PC-9 (cell line): Measurements from ENCODE around the gene MCOLN1. TPM values are rescaled to one million over a fixed set of nuclear protein-coding genes. Genes with fewer than 3 reads are reported as not detected.

Experiments used
- BruUV-seq: library from RNA; stranded (reverse); fragments of 400-500 nt; replicated peaks from 2 replicates; lab custom pipeline; 2021; lab: Mats Ljungman, UMichigan
- CTCF ChIA-PET: fragments of 300-600 bp; sonication (Branson Sonifier 250); formaldehyde crosslinking; loops from one replicate; lab custom pipeline; 2022; ENCODE audit warnings: antibody characterized with exemption; lab: Charles Lee
- POLR2A ChIA-PET: fragments of 300-600 bp; sonication (Branson Sonifier 250); formaldehyde crosslinking; loops from one replicate; lab custom pipeline; 2022; ENCODE audit warnings: antibody characterized with exemption; ENCODE audit not compliant: unreplicated experiment; lab: Charles Lee
- DNase-seq, 2 experiments: peaks; one replicate each; pipeline versions ENCODE4 v3.0.0 to v3.0.0-alpha.2; 2015 to 2022; ENCODE audit warnings: mixed read lengths in 1 of 2
- H2AFZ ChIP-seq: fragments of 200-600 bp; sonication (generic); 2 replicates; pipeline ENCODE4 v1.8.1; 2017; ENCODE audit warnings: antibody characterized with exemption
- H3F3A ChIP-seq: fragments of 200-600 bp; sonication (generic); 2 replicates; pipeline ENCODE4 v1.8.1; 2017; ENCODE audit warnings: antibody characterized with exemption, mild to moderate bottlenecking, low read depth; ENCODE audit not compliant: insufficient read depth
- H3K27ac ChIP-seq: fragments of 200-600 bp; sonication (generic); 2 replicates; pipeline ENCODE4 v1.6.1; 2016; ENCODE audit warnings: mixed run types
- H3K27me3 ChIP-seq: fragments of 200-600 bp; sonication (generic); 2 replicates; pipeline ENCODE4 v1.6.1; 2016; ENCODE audit warnings: low read depth, mixed run types; ENCODE audit not compliant: insufficient read depth
- H3K36me3 ChIP-seq: fragments of 200-600 bp; sonication (generic); 2 replicates; pipeline ENCODE4 v1.6.1; 2016; ENCODE audit warnings: low read depth, mixed run types
- H3K4me1 ChIP-seq: fragments of 200-600 bp; sonication (generic); replicated peaks from 2 replicates; pipeline ENCODE4 v1.6.1; 2016; ENCODE audit warnings: mixed run types; ENCODE audit not compliant: insufficient read depth
- H3K4me2 ChIP-seq: fragments of 200-600 bp; sonication (generic); 2 replicates; pipeline ENCODE4 v1.6.1; 2017; ENCODE audit warnings: mixed run types
- H3K4me3 ChIP-seq: fragments of 200-600 bp; sonication (generic); 2 replicates; pipeline ENCODE4 v1.6.1; 2016; ENCODE audit warnings: mixed run types
- H3K79me2 ChIP-seq: fragments of 200-600 bp; sonication (generic); 2 replicates; pipeline ENCODE4 v1.6.1; 2017; ENCODE audit warnings: low read depth, mixed run types
- H3K9me2 ChIP-seq: fragments of 200-600 bp; sonication (generic); 2 replicates; pipeline ENCODE4 v1.8.1; 2017; ENCODE audit warnings: mild to moderate bottlenecking; ENCODE audit not compliant: insufficient read depth
- H3K9me3 ChIP-seq: fragments of 200-600 bp; sonication (generic); 2 replicates; pipeline ENCODE4 v1.8.1; 2016; ENCODE audit warnings: low read depth; ENCODE audit not compliant: insufficient read depth
- H4K20me1 ChIP-seq: fragments of 200-600 bp; sonication (generic); 2 replicates; pipeline ENCODE4 v1.8.1; 2017; ENCODE audit not compliant: insufficient read depth
- EZH2 ChIP-seq: fragments of 200-600 bp; sonication (generic); IDR thresholded peaks from 2 replicates; pipeline ENCODE4 v1.8.0; 2017; ENCODE audit warnings: antibody characterized with exemption, low read depth
- intact Hi-C: fragments of 100-400 bp; cut with micrococcal nuclease; formaldehyde crosslinking; loops from one replicate; pipeline ENCODE4 v1.10.0; 2022; ENCODE audit not compliant: unreplicated experiment
- total RNA-seq: library from RNA; stranded (reverse); gene quantifications from 2 replicates; pipeline ENCODE4 v1.2.3, GENCODE V29; 2021
- TF ChIP-seq, protein P1 (sequence below): fragments of 200-600 bp; sonication (generic); conservative IDR thresholded peaks from 2 replicates; pipeline ENCODE4 v1.6.1; 2017; ENCODE audit warnings: mixed run types, antibody characterized with exemption, mild to moderate bottlenecking, moderate library complexity

MCOLN1 gene
- total RNA-seq, 1 experiment from 2014 or later = 16.0 TPM

DNA sequence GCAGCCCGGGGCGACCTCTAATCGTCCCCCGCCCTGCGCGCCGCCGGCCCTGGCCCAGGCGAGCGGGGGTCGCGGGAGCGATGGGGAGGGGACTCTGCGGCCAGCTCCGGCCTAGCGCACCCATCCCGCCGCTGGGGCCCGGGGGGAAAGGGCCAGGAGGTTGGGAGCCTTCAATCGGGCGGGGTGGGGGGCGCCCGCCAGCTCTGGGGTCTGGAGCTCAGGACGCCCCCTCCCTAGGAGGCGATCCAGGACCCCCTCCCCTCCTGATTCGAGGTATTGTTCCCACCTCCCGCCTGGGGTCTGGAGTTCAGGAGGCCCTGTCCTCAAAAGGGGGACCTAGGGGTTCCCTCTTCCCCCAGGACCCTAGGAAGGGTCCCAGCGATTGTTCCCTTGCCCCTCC lies 6.1 kb upstream of the MCOLN1 start:
- H3K4me1 ChIP-seq = peaks cover 19% of the 10 kb centered on the region
- POLR2A ChIA-PET = interaction anchor here (0.7 kb wide), 1 partner anchor 285 kb away, joined by 3 read pairs; no protein-coding TSS in a partner anchor
- CTCF ChIA-PET = interaction anchor here (0.5 kb wide), 1 partner anchor 14 kb away, joined by 3 read pairs; no protein-coding TSS in a partner anchor
- intact Hi-C loops = no loop called here
- H3K36me3 ChIP-seq = no peaks in the 10 kb centered on the region
- H3K4me2 ChIP-seq = peak overlapping the region; percentile 100
- H3F3A ChIP-seq = peaks cover 37% of the 10 kb centered on the region
- no peak for DNase-seq
- H3K4me3 ChIP-seq = peak overlapping the region; percentile 72
- H4K20me1 ChIP-seq = no peaks in the 10 kb centered on the region
- no peak overlapping the region for H3K27ac ChIP-seq
- H2AFZ ChIP-seq = peak overlapping the region; percentile 66
- H3K79me2 ChIP-seq = peaks cover 9% of the 10 kb centered on the region; the same call in 1 of the 2 replicates
- no TSS peak for BruUV-seq
- H3K9me3 ChIP-seq = no peaks in the 10 kb centered on the region
- H3K9me2 ChIP-seq = no peaks in the 10 kb centered on the region
- no peaks in the 10 kb centered on the region for H3K27me3 ChIP-seq
- TF ChIP-seq EZH2 = no peak
- TF ChIP-seq, protein P1, sequence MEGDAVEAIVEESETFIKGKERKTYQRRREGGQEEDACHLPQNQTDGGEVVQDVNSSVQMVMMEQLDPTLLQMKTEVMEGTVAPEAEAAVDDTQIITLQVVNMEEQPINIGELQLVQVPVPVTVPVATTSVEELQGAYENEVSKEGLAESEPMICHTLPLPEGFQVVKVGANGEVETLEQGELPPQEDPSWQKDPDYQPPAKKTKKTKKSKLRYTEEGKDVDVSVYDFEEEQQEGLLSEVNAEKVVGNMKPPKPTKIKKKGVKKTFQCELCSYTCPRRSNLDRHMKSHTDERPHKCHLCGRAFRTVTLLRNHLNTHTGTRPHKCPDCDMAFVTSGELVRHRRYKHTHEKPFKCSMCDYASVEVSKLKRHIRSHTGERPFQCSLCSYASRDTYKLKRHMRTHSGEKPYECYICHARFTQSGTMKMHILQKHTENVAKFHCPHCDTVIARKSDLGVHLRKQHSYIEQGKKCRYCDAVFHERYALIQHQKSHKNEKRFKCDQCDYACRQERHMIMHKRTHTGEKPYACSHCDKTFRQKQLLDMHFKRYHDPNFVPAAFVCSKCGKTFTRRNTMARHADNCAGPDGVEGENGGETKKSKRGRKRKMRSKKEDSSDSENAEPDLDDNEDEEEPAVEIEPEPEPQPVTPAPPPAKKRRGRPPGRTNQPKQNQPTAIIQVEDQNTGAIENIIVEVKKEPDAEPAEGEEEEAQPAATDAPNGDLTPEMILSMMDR = no peak

DNA sequence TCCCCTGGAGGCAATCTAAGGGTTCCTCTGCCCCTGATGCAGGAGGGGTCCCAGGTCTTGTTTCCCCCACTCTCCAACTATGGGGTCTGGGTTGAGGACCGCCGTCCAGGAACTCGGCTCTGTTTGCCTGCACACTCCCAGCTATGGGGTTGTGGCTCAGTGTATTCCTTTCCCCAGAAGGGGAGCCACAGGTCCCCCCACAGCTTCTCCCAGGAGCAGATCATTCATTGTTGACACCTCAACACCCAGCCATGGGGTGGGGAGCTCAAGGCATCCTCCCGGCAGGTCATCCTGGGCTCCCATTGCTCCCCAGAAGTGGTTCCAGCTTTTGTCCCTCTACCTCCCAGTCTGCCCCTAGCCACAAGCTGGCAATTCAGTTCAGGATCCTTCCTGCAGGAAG lies 5.5 kb upstream of the MCOLN1 start:
- H4K20me1 ChIP-seq = no peaks in the 10 kb centered on the region
- H3K4me2 ChIP-seq = peak overlapping the region; percentile 100
- TF ChIP-seq, protein P1 = no peak
- no peak for TF ChIP-seq EZH2
- H3K9me2 ChIP-seq = no peaks in the 10 kb centered on the region
- no peaks in the 10 kb centered on the region for H3K9me3 ChIP-seq
- ChIA-PET POLR2A (no interaction called here), CTCF (no interaction called here)
- no peak overlapping the region; the same call in 1 of the 2 replicates for H2AFZ ChIP-seq
- peaks cover 9% of the 10 kb centered on the region; the same call in 1 of the 2 replicates for H3K79me2 ChIP-seq
- H3K36me3 ChIP-seq = no peaks in the 10 kb centered on the region
- peak overlapping the region; percentile 72 for H3K4me3 ChIP-seq
- H3F3A ChIP-seq = peaks cover 42% of the 10 kb centered on the region
- peaks cover 22% of the 10 kb centered on the region for H3K4me1 ChIP-seq
- no peaks in the 10 kb centered on the region for H3K27me3 ChIP-seq
- DNase-seq = no peak
- no peak overlapping the region for H3K27ac ChIP-seq
- BruUV-seq = no TSS peak
- intact Hi-C loops = no loop called here

DNA sequence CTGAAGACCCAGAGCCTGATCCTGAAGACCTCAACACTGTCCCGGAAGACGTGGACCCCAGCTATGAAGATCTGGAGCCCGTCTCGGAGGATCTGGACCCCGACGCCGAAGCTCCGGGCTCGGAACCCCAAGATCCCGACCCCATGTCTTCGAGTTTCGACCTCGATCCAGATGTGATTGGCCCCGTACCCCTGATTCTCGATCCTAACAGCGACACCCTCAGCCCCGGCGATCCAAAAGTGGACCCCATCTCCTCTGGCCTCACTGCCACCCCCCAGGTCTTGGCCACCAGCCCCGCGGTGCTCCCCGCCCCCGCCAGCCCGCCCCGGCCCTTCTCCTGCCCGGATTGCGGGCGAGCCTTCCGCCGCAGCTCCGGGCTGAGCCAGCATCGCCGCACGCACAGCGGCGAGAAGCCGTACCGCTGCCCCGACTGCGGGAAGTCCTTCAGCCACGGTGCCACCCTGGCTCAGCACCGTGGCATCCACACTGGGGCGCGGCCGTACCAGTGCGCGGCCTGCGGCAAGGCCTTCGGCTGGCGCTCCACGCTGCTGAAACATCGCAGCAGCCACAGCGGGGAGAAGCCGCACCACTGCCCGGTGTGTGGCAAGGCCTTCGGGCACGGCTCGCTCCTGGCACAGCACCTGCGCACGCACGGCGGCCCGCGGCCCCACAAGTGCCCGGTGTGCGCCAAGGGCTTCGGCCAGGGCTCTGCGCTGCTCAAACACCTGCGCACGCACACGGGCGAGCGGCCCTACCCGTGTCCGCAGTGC lies 2.9 kb upstream of the MCOLN1 start:
- ChIA-PET CTCF (no interaction called here), POLR2A (interaction anchor here (0.6 kb wide), 1 partner anchor 660 kb away, joined by 4 read pairs; no protein-coding TSS in a partner anchor)
- no peaks in the 10 kb centered on the region for H3K9me3 ChIP-seq
- no peak overlapping the region for H3K27ac ChIP-seq
- no peaks in the 10 kb centered on the region for H3K9me2 ChIP-seq
- H3K27me3 ChIP-seq = no peaks in the 10 kb centered on the region
- no peaks in the 10 kb centered on the region for H3K36me3 ChIP-seq
- H3K4me1 ChIP-seq = peaks cover 25% of the 10 kb centered on the region
- no peak for DNase-seq
- H3K79me2 ChIP-seq = peaks cover 16% of the 10 kb centered on the region; the same call in 1 of the 2 replicates
- no peak overlapping the region for H2AFZ ChIP-seq
- H3F3A ChIP-seq = peaks cover 42% of the 10 kb centered on the region
- intact Hi-C loops = no loop called here
- no peak overlapping the region for H3K4me2 ChIP-seq
- BruUV-seq = no TSS peak
- TF ChIP-seq, protein P1 = no peak
- no peak for TF ChIP-seq EZH2
- H4K20me1 ChIP-seq = no peaks in the 10 kb centered on the region
- H3K4me3 ChIP-seq = no peak overlapping the region
